ENCODE data around the gene RTN4RL2. TPM values are rescaled to one million over a fixed set of nuclear protein-coding genes. Genes with fewer than 3 reads are reported as not detected.

RTN4RL2 gene
- polyA plus RNA-seq, 1 donor from 2014 or later, result 0.66 TPM

- no peak overlapping the region for H3K4me2 ChIP-seq (ENCODE audit: low read length)
- no peaks in the 10 kb centered on the region for H4K20me1 ChIP-seq (ENCODE audit: insufficient read depth)
- H3K9me3 ChIP-seq (ENCODE audit: low read length), result no peaks in the 10 kb centered on the region
- no peaks in the 10 kb centered on the region for H3K79me2 ChIP-seq (replicated peaks; ENCODE audit: insufficient read depth, low read length)
- no peak for TF ChIP-seq TAF1 (IDR thresholded peaks at IDR 0.05; ENCODE audit: low read depth)
- TF ChIP-seq REST (IDR thresholded peaks at IDR 0.05; ENCODE audit: borderline replicate concordance), result no peak
- TF ChIP-seq MXI1 (conservative IDR thresholded peaks at IDR 0.05; ENCODE audit: poor library complexity, severe bottlenecking), result no peak
- TF ChIP-seq EP300 (conservative IDR thresholded peaks at IDR 0.05; ENCODE audit: poor library complexity, severe bottlenecking), result no peak
- TF ChIP-seq CTCF (IDR thresholded peaks at IDR 0.05; ENCODE audit: poor library complexity, severe bottlenecking), result no peak
- TF ChIP-seq RAD21 (conservative IDR thresholded peaks at IDR 0.05), result no peak
- no peak for TF ChIP-seq EZH2 (IDR thresholded peaks at IDR 0.05; ENCODE audit: borderline replicate concordance, insufficient read depth, low read length, poor library complexity, severe bottlenecking)
- TF ChIP-seq POLR2AphosphoS5 (IDR thresholded peaks at IDR 0.05), result no peak
- no peak for TF ChIP-seq SMC3 (conservative IDR thresholded peaks at IDR 0.05; ENCODE audit: poor library complexity)
- H3K9me2 ChIP-seq (ENCODE audit: insufficient read depth, low read length), result no peaks in the 10 kb centered on the region
- H3K27ac ChIP-seq (ENCODE audit: low read length), result no peak overlapping the region
- no peaks in the 10 kb centered on the region for H3K36me3 ChIP-seq (ENCODE audit: insufficient read depth, low read length)
- no peak overlapping the region for H2AFZ ChIP-seq (ENCODE audit: low read depth, low read length)
- peak overlapping the region; percentile 56 for H3K9ac ChIP-seq (ENCODE audit: low read length)
- H3K27me3 ChIP-seq (ENCODE audit: insufficient read depth, low read depth, low read length), result peaks cover 33% of the 10 kb centered on the region
- no peaks in the 10 kb centered on the region for H3F3A ChIP-seq (ENCODE audit: insufficient read depth, low read length, poor library complexity, severe bottlenecking)
- peak overlapping the region; percentile 75 for H3K4me3 ChIP-seq (ENCODE audit: low read length)
Observed at GRCh38 chr11:57481915-57482781, 21.8 kb downstream of the RTN4RL2 start.

- Histone ChIP-seq H3K9me3 (ENCODE audit: low read length) (no peaks in the 10 kb centered on the region), H3K4me2 (ENCODE audit: low read length) (peak overlapping the region; percentile 80), H3K79me2 (replicated peaks; ENCODE audit: insufficient read depth, low read length) (no peaks in the 10 kb centered on the region), H3K27ac (ENCODE audit: low read length) (no peak overlapping the region), H4K20me1 (ENCODE audit: insufficient read depth) (no peaks in the 10 kb centered on the region), H3K9ac (ENCODE audit: low read length) (peak overlapping the region; percentile 56), H3K9me2 (ENCODE audit: insufficient read depth, low read length) (no peaks in the 10 kb centered on the region), H2AFZ (ENCODE audit: low read depth, low read length) (no peak overlapping the region), H3K27me3 (ENCODE audit: insufficient read depth, low read depth, low read length) (peaks cover 33% of the 10 kb centered on the region), H3F3A (ENCODE audit: insufficient read depth, low read length, poor library complexity, severe bottlenecking) (no peaks in the 10 kb centered on the region), H3K4me3 (ENCODE audit: low read length) (peak overlapping the region; percentile 75), H3K36me3 (ENCODE audit: insufficient read depth, low read length) (no peaks in the 10 kb centered on the region)
- no peak for TF ChIP-seq REST (IDR thresholded peaks at IDR 0.05; ENCODE audit: borderline replicate concordance)
- peak; percentile 78 for TF ChIP-seq SMC3 (conservative IDR thresholded peaks at IDR 0.05; ENCODE audit: poor library complexity)
- TF ChIP-seq TAF1 (IDR thresholded peaks at IDR 0.05; ENCODE audit: low read depth), result no peak
- TF ChIP-seq EP300 (conservative IDR thresholded peaks at IDR 0.05; ENCODE audit: poor library complexity, severe bottlenecking), result peak; percentile 13
- peak; percentile 73 for TF ChIP-seq RAD21 (conservative IDR thresholded peaks at IDR 0.05)
- peak; percentile 60 for TF ChIP-seq MXI1 (conservative IDR thresholded peaks at IDR 0.05; ENCODE audit: poor library complexity, severe bottlenecking)
- peak; percentile 90 for TF ChIP-seq CTCF (IDR thresholded peaks at IDR 0.05; ENCODE audit: poor library complexity, severe bottlenecking)
Observed at GRCh38 chr11:57482782-57483561, 22.6 kb downstream of the RTN4RL2 start.
